Tibial artery (tissue), 4 donors: Measurements from ENCODE around the gene VPS26C.

Experiments
- DNase-seq, 2 donors: peaks; one replicate each; pipeline ENCODE4 v3.0.0-alpha.2; 2019
- H3K27ac ChIP-seq, 2 donors: fragments of 200-600 bp; sonication (generic) in 1 of 2; 1 replicate in 1 of 2; 2 replicates in 1 of 2; pipeline ENCODE4 v1.5.1; 2018 to 2019; ENCODE audit warnings: mild to moderate bottlenecking in 1 of 2
- H3K27me3 ChIP-seq, 2 donors: fragments of 200-600 bp; sonication (generic) in 1 of 2; one replicate each; pipeline versions ENCODE4 v1.5.1 to v1.6.0; 2016 to 2019
- H3K36me3 ChIP-seq, 3 donors: fragments of 200-600 bp; sonication (generic) in 2 of 3; one replicate each; pipeline ENCODE4 v1.5.1; 2016 to 2019; ENCODE audit warnings: mild to moderate bottlenecking in 2 of 3
- H3K4me1 ChIP-seq, 4 donors: fragments of 200-600 bp; sonication (generic) in 2 of 4; 1 replicate in 3 of 4; 2 replicates in 1 of 4; pipeline ENCODE4 v1.5.1; 2016 to 2019
- H3K4me3 ChIP-seq, 2 donors: fragments of 200-600 bp; sonication (generic) in 1 of 2; 1 replicate in 1 of 2; 2 replicates in 1 of 2; pipeline ENCODE4 v1.5.1; 2018 to 2019; ENCODE audit warnings: mild to moderate bottlenecking in 2 of 2
- H3K9me3 ChIP-seq, 3 donors: fragments of 200-600 bp; sonication (generic) in 1 of 3; one replicate each; pipeline ENCODE4 v1.5.1; 2016 to 2019
- CTCF ChIP-seq, 2 experiments: fragments of 200-600 bp in 1 of 2; fragments of 450-650 bp in 1 of 2; IDR thresholded peaks; one replicate each; pipeline ENCODE4 v1.5.1; 2017 to 2019; ENCODE audit warnings: antibody characterized with exemption in 2 of 2, mild to moderate bottlenecking in 1 of 2, moderate library complexity in 1 of 2
- intact Hi-C: fragments of 100-400 bp; cut with DNase I; formaldehyde crosslinking; loops from one replicate; pipeline ENCODE4 v1.15.0; 2023; ENCODE audit warnings: low total_unique reads

Gene VPS26C

DNA sequence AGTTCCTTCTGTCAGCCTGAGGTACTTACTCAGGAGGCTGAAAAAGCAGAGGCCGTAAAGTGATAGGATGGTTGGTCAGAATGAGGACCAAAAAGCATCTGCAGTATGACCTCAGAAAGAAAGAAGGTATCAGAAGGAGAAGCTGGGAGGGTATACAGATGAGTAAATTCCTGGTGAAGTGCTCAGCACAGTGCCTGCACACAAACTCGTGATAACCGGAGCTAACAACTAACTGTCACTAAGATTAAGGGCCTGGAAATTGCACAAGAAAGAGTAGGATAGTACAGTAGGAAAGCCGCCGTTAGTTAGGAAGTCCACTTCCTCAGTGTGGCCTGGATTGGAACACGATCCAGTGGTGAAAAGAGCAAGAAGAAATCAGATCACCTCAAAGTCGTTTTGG, 62.6 kb downstream of the VPS26C start:
- intact Hi-C loops = no loop called here
- TF ChIP-seq CTCF (IDR thresholded peaks at IDR 0.05) = no peak
- no peak for DNase-seq
- H3K9me3 ChIP-seq = no peaks in the 10 kb centered on the region
- H3K36me3 ChIP-seq = peaks cover 30 to 41% (median 35%) of the 10 kb centered on the region in 3 donors
- H3K27me3 ChIP-seq = no peaks in the 10 kb centered on the region
- H3K4me3 ChIP-seq = no peak overlapping the region
- H3K27ac ChIP-seq = no peak overlapping the region
- peaks cover 0 to 28% (median 23%) of the 10 kb centered on the region in 4 donors for H3K4me1 ChIP-seq

DNA sequence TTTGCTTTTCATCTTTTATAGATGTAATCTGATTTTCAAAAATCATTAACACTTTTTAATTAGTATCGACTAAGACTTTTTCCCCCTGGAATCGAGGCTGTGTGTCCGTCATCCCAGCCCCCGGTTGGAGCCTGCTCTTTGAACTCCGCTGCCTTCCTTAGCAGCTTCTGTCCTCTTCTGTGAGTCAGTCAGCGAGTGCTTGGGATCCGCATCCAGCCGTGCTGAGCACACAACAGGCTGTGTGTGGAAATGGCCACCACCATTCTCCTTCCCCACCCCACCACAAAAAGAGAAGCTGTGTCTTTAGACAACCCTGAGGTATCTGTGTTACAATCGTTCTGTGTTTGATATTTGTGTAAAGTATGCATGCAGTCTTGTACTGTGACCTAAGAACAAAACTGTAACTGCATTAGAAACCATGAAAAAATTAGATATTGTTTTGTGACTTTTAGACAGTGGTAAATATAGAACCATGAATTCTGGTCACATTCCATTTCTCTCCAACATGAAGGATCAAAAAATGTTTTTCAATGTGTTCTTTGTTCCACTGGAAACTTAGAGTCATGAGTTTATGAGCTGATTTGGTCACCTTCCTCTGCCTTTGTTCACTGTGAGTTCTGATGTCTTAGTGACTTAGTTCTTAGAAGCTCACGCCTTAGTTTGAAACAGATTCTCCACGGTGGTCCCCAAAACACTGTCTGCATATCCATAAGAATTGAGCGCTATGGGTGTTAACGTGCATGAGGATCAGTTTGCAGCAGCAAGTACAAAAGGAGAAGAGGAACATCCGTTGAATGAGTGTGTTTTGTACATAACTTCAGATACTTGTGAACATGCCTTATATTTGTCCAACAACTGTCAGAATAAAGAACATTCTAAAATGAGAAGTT, 64.7 kb downstream of the VPS26C start:
- H3K9me3 ChIP-seq = no peaks in the 10 kb centered on the region
- no peak overlapping the region for H3K4me3 ChIP-seq
- H3K27me3 ChIP-seq = no peaks in the 10 kb centered on the region
- no peak for TF ChIP-seq CTCF (IDR thresholded peaks at IDR 0.05)
- H3K4me1 ChIP-seq = peaks cover 0 to 12% (median 10%) of the 10 kb centered on the region in 4 donors
- H3K27ac ChIP-seq = no peak overlapping the region
- intact Hi-C loops = no loop called here
- no peak for DNase-seq
- H3K36me3 ChIP-seq = peaks cover 47 to 62% (median 53%) of the 10 kb centered on the region in 3 donors

- Histone ChIP-seq H3K4me1 (no peaks in the 10 kb centered on the region), H3K27me3 (no peaks in the 10 kb centered on the region), H3K9me3 (no peaks in the 10 kb centered on the region), H3K36me3 (peaks cover 49 to 73% (median 65%) of the 10 kb centered on the region in 3 donors), H3K27ac (no peak overlapping the region), H3K4me3 (no peak overlapping the region)
- DNase-seq = no peak
- intact Hi-C loops = no loop called here
- no peak for TF ChIP-seq CTCF (IDR thresholded peaks at IDR 0.05)
Observed at GRCh38 chr21:37200641-37201480, 66.3 kb downstream of the VPS26C start.

- Histone ChIP-seq H3K27me3 (no peaks in the 10 kb centered on the region), H3K4me1 (no peaks in the 10 kb centered on the region), H3K9me3 (no peaks in the 10 kb centered on the region), H3K36me3 (peaks cover 49 to 88% (median 71%) of the 10 kb centered on the region in 3 donors), H3K27ac (no peak overlapping the region), H3K4me3 (no peak overlapping the region)
- intact Hi-C loops = no loop called here
- TF ChIP-seq CTCF (IDR thresholded peaks at IDR 0.05) = no peak
- no peak for DNase-seq
Observed at GRCh38 chr21:37199057-37199924, 67.8 kb downstream of the VPS26C start.

- no peak for DNase-seq
- H3K36me3 ChIP-seq = peaks cover 44 to 88% (median 76%) of the 10 kb centered on the region in 3 donors
- intact Hi-C loops = no loop called here
- no peak for TF ChIP-seq CTCF (IDR thresholded peaks at IDR 0.05)
- H3K27me3 ChIP-seq = no peaks in the 10 kb centered on the region
- H3K4me3 ChIP-seq = no peak overlapping the region
- H3K4me1 ChIP-seq = no peaks in the 10 kb centered on the region
- no peak overlapping the region for H3K27ac ChIP-seq
- no peaks in the 10 kb centered on the region for H3K9me3 ChIP-seq
Observed at GRCh38 chr21:37197746-37198145, 69.4 kb downstream of the VPS26C start.
